IPS-NIHi7 (cell line): ENCODE data around the gene WAC.
A peak's percentile ranks its signal among the peaks of the same experiment; 100 is the strongest.

ENCODE experiments used
- DNase-seq: peaks from one replicate; pipeline ENCODE4 v3.0.0; 2012; ENCODE audit warnings: mixed read lengths; ENCODE audit errors: extremely low spot score

The WAC gene

GRCh38 chr10:28666751-28667467 is 134.0 kb downstream of the WAC start:
- no peak for DNase-seq

- peak; percentile 73 for DNase-seq
These were observed 135.7 kb downstream of the WAC start for GRCh38 chr10:28668363-28669226.

GRCh38 chr10:28669227-28670173 is 136.6 kb downstream of the WAC start:
- no peak for DNase-seq
